ENCODE results near the gene NOX3.

- TF ChIP-seq CTCF (IDR thresholded peaks at IDR 0.05; ENCODE audit: poor library complexity) = no peak
- TF ChIP-seq EZH2 (IDR thresholded peaks at IDR 0.05; ENCODE audit: borderline replicate concordance) = no peak
Observed at GRCh38 chr6:155408981-155409380, 46.7 kb downstream of the NOX3 start.
